OCI-LY3 (cell line): ENCODE data around the gene CCDC7.
A peak's percentile ranks its signal among the peaks of the same experiment; 100 is the strongest.

Source experiments
- H2AFZ ChIP-seq: fragments of 200-600, 300-600 bp; shearing (Covaris generic); 2 replicates; pipeline ENCODE4 v1.6.0; 2014; ENCODE audit warnings: antibody characterized with exemption, low read depth, low read length
- H3K27ac ChIP-seq: fragments of 200-600, 300-600 bp; sonication (generic); 2 replicates; pipeline ENCODE4 v1.5.1; 2014; ENCODE audit warnings: mild to moderate bottlenecking, low read length, moderate library complexity, mixed read lengths
- H3K27me3 ChIP-seq: fragments of 200-600, 300-600 bp; sonication (generic); 2 replicates; pipeline ENCODE4 v1.6.1; 2014; ENCODE audit warnings: low read depth, low read length, mixed read lengths
- H3K36me3 ChIP-seq: fragments of 200-600, 300-600 bp; sonication (generic); replicated peaks from 2 replicates; pipeline ENCODE3; 2014; ENCODE audit warnings: low read depth, low read length, mixed read lengths
- H3K4me1 ChIP-seq: fragments of 300-600, 200-600 bp; sonication (generic); 2 replicates; pipeline ENCODE4 v1.6.1; 2014; ENCODE audit warnings: low read length, mixed read lengths
- H3K4me2 ChIP-seq: fragments of 200-600, 300-600 bp; sonication (generic); 2 replicates; pipeline ENCODE4 v1.6.1; 2014; ENCODE audit warnings: low read length, mixed read lengths
- H3K4me3 ChIP-seq: fragments of 300-600, 200-600 bp; sonication (generic); 2 replicates; pipeline ENCODE4 v1.5.1; 2014; ENCODE audit warnings: antibody characterized with exemption, mild to moderate bottlenecking, low read length, moderate library complexity
- H3K79me2 ChIP-seq: fragments of 300-600, 200-600 bp; shearing (Covaris generic); 2 replicates; pipeline ENCODE4 v1.6.1; 2014; ENCODE audit warnings: mild to moderate bottlenecking, low read length, mixed read lengths
- H3K9ac ChIP-seq: fragments of 300-600, 200-600 bp; shearing (Covaris generic); 2 replicates; pipeline ENCODE4 v1.6.0; 2014; ENCODE audit warnings: mild to moderate bottlenecking, low read length, moderate library complexity
- H3K9me3 ChIP-seq: fragments of 200-600, 300-600 bp; shearing (Covaris generic); 2 replicates; pipeline ENCODE4 v1.6.1; 2014; ENCODE audit warnings: low read length, mixed read lengths; ENCODE audit not compliant: insufficient read depth
- H4K20me1 ChIP-seq: fragments of 200-600, 300-600 bp; sonication (generic); 2 replicates; pipeline ENCODE4 v1.6.1; 2016; ENCODE audit warnings: low read length, mixed read lengths; ENCODE audit not compliant: insufficient read depth
- EZH2phosphoT487 ChIP-seq: fragments of 200-600 bp; shearing (Covaris generic); IDR thresholded peaks from 2 replicates; pipeline ENCODE4 v1.6.1; 2018; ENCODE audit warnings: antibody characterized with exemption, mixed run types, low read depth
- TF ChIP-seq, protein P1 (sequence below): fragments of 200-600, 300-600 bp; sonication (generic); IDR thresholded peaks from 2 replicates; pipeline ENCODE4 v1.5.1; 2014; ENCODE audit warnings: antibody characterized with exemption, low read length, low read depth

CCDC7 gene

GRCh38 chr10:32433542-32433941 lies 12.4 kb upstream of the CCDC7 start:
- H3K4me3 ChIP-seq: no peak overlapping the region
- H3K4me1 ChIP-seq: no peaks in the 10 kb centered on the region
- H3K79me2 ChIP-seq: no peaks in the 10 kb centered on the region
- no peak overlapping the region for H2AFZ ChIP-seq
- no peak overlapping the region for H3K4me2 ChIP-seq
- no peaks in the 10 kb centered on the region for H3K9me3 ChIP-seq
- H4K20me1 ChIP-seq: no peaks in the 10 kb centered on the region
- TF ChIP-seq, protein P1, sequence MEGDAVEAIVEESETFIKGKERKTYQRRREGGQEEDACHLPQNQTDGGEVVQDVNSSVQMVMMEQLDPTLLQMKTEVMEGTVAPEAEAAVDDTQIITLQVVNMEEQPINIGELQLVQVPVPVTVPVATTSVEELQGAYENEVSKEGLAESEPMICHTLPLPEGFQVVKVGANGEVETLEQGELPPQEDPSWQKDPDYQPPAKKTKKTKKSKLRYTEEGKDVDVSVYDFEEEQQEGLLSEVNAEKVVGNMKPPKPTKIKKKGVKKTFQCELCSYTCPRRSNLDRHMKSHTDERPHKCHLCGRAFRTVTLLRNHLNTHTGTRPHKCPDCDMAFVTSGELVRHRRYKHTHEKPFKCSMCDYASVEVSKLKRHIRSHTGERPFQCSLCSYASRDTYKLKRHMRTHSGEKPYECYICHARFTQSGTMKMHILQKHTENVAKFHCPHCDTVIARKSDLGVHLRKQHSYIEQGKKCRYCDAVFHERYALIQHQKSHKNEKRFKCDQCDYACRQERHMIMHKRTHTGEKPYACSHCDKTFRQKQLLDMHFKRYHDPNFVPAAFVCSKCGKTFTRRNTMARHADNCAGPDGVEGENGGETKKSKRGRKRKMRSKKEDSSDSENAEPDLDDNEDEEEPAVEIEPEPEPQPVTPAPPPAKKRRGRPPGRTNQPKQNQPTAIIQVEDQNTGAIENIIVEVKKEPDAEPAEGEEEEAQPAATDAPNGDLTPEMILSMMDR: no peak
- no peak for TF ChIP-seq EZH2phosphoT487
- H3K27me3 ChIP-seq: no peaks in the 10 kb centered on the region
- H3K9ac ChIP-seq: no peak overlapping the region
- H3K27ac ChIP-seq: no peak overlapping the region
- no peaks in the 10 kb centered on the region for H3K36me3 ChIP-seq

DNA sequence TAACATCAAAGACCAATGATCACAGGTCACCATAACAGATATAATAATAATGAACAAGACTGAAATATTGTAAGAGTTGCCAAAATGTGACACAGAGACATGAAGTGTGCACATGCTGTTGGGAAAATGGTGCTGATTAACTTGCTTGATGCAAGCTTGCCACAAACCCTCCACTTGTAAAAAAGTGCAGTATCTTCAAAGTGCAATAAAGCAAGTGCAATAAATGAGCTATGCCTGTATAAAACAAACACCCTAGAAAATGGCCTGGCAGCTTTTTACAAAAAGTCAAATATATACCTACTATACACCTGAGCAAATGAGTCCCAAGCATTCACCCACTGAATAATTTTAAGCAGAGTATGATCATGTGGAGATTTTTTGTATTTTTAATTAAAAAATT lies 9.7 kb upstream of the CCDC7 start:
- no peak overlapping the region for H3K4me3 ChIP-seq
- no peaks in the 10 kb centered on the region for H3K36me3 ChIP-seq
- TF ChIP-seq EZH2phosphoT487: no peak
- TF ChIP-seq, protein P1: no peak
- H3K9ac ChIP-seq: no peak overlapping the region
- H3K4me1 ChIP-seq: no peaks in the 10 kb centered on the region
- H2AFZ ChIP-seq: no peak overlapping the region
- no peaks in the 10 kb centered on the region for H3K79me2 ChIP-seq
- no peak overlapping the region for H3K4me2 ChIP-seq
- no peaks in the 10 kb centered on the region for H4K20me1 ChIP-seq
- H3K27ac ChIP-seq: no peak overlapping the region
- no peaks in the 10 kb centered on the region for H3K9me3 ChIP-seq
- no peaks in the 10 kb centered on the region for H3K27me3 ChIP-seq

DNA sequence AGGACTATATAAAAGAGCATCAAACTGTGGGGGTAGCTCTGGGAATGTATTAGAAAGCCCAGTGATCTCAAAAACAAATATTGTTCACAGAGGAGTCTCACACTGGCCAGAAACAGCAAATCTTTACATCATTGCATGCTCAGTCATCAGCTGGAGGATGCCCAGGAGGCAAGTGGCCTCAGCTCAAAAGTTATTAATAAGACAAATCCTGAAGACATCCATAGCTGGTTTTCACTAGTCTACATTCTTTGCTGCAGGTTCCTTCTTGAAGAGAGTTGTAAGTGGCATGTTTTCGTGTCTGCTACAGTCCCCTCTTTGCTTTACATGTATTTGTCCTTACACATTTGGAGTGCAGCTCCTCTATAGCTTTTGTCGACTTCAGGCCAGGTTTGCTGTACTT lies 8.6 kb upstream of the CCDC7 start:
- no peaks in the 10 kb centered on the region for H4K20me1 ChIP-seq
- no peaks in the 10 kb centered on the region for H3K9me3 ChIP-seq
- no peak overlapping the region for H3K4me2 ChIP-seq
- no peak overlapping the region for H3K27ac ChIP-seq
- H3K9ac ChIP-seq: no peak overlapping the region
- no peak overlapping the region for H3K4me3 ChIP-seq
- H3K4me1 ChIP-seq: no peaks in the 10 kb centered on the region
- H3K79me2 ChIP-seq: no peaks in the 10 kb centered on the region
- no peak overlapping the region for H2AFZ ChIP-seq
- TF ChIP-seq, protein P1: no peak
- no peak for TF ChIP-seq EZH2phosphoT487
- no peaks in the 10 kb centered on the region for H3K36me3 ChIP-seq
- no peaks in the 10 kb centered on the region for H3K27me3 ChIP-seq

DNA sequence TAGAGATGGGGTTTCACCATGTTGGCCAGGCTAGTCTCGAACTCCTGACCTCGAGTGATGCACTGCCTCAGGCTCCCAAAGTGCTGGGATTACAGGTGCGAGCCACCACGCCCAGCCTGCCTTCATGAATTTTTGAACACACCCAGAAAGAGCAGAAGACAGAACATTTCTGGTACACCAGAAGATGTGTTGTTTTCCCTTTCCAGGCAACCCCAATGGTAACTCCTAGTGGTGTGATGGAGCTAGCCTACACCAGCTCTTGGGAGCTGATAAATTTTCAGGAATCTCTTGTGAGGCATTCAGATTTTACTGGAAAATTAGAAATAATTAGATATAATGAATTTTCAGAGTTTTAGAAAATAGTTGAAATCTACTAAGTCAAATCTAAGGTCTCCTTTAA lies 904 bp upstream of the CCDC7 start:
- Histone ChIP-seq H3K9ac (peak overlapping the region; percentile 82; the same call in 1 of the 2 replicates), H3K79me2 (no peaks in the 10 kb centered on the region), H3K27ac (no peak overlapping the region), H3K4me2 (peak overlapping the region; percentile 88), H3K4me1 (peaks cover 6% of the 10 kb centered on the region; the same call in 1 of the 2 replicates), H2AFZ (no peak overlapping the region), H4K20me1 (no peaks in the 10 kb centered on the region), H3K4me3 (peak overlapping the region; percentile 90), H3K27me3 (no peaks in the 10 kb centered on the region), H3K36me3 (no peaks in the 10 kb centered on the region), H3K9me3 (no peaks in the 10 kb centered on the region)
- TF ChIP-seq EZH2phosphoT487: no peak
- TF ChIP-seq, protein P1: no peak
